ENCODE measurements around the gene EIF4A3.

The EIF4A3 gene

GRCh38 chr17:80113033-80113484 lies 33.9 kb downstream of the EIF4A3 start:
- DNase-seq (ENCODE audit: low read depth in 3 of 3, low spot score in 1 of 3) = no peak

GRCh38 chr17:80112471-80113032 lies 34.4 kb downstream of the EIF4A3 start:
- DNase-seq (ENCODE audit: low read depth in 3 of 3, low spot score in 1 of 3) = no peak

GRCh38 chr17:80111702-80112470 lies 35.0 kb downstream of the EIF4A3 start:
- no peak for DNase-seq (ENCODE audit: low read depth in 3 of 3, low spot score in 1 of 3)

GRCh38 chr17:80110927-80111701 lies 35.8 kb downstream of the EIF4A3 start:
- DNase-seq (ENCODE audit: low read depth in 3 of 3, low spot score in 1 of 3) = no peak

- DNase-seq (ENCODE audit: low read depth in 3 of 3, low spot score in 1 of 3) = no peak
Observed at GRCh38 chr17:80110447-80110812, 36.5 kb downstream of the EIF4A3 start.

- DNase-seq (ENCODE audit: low read depth in 3 of 3, low spot score in 1 of 3) = no peak
Observed at GRCh38 chr17:80109713-80110446, 37.0 kb downstream of the EIF4A3 start.

GRCh38 chr17:80109066-80109660 lies 37.8 kb downstream of the EIF4A3 start:
- DNase-seq (ENCODE audit: low read depth in 3 of 3, low spot score in 1 of 3) = no peak

- no peak for DNase-seq (ENCODE audit: low read depth in 3 of 3, low spot score in 1 of 3)
Observed at GRCh38 chr17:80108036-80108971, 38.6 kb downstream of the EIF4A3 start.

GRCh38 chr17:80107231-80108021 lies 39.5 kb downstream of the EIF4A3 start:
- DNase-seq (ENCODE audit: low read depth in 3 of 3, low spot score in 1 of 3) = no peak

GRCh38 chr17:80106751-80107150 lies 40.2 kb downstream of the EIF4A3 start:
- DNase-seq (ENCODE audit: low read depth in 3 of 3, low spot score in 1 of 3) = no peak

- no peak for DNase-seq (ENCODE audit: low read depth in 3 of 3, low spot score in 1 of 3)
Observed at GRCh38 chr17:80106176-80106575, 40.8 kb downstream of the EIF4A3 start.

GRCh38 chr17:80105762-80106161 lies 41.2 kb downstream of the EIF4A3 start:
- DNase-seq (ENCODE audit: low read depth in 3 of 3, low spot score in 1 of 3) = no peak

- DNase-seq (ENCODE audit: low read depth in 3 of 3, low spot score in 1 of 3) = no peak
Observed at GRCh38 chr17:80104956-80105375, 42.0 kb downstream of the EIF4A3 start.

- DNase-seq (ENCODE audit: low read depth in 3 of 3, low spot score in 1 of 3) = no peak
Observed at GRCh38 chr17:80104321-80104955, 42.5 kb downstream of the EIF4A3 start.

GRCh38 chr17:80103449-80104085 lies 43.4 kb downstream of the EIF4A3 start:
- DNase-seq (ENCODE audit: low read depth in 3 of 3, low spot score in 1 of 3) = no peak

GRCh38 chr17:80102664-80103448 lies 44.1 kb downstream of the EIF4A3 start:
- DNase-seq (ENCODE audit: low read depth in 3 of 3, low spot score in 1 of 3) = no peak

- DNase-seq (ENCODE audit: low read depth in 3 of 3, low spot score in 1 of 3) = no peak
Observed at GRCh38 chr17:80101946-80102663, 44.8 kb downstream of the EIF4A3 start.

All from stimulated activated CD4-positive, alpha-beta T cell treated with anti-CD3 and anti-CD28 coated beads, TNF-alpha, amount 100 ng/mL, for 1 hour (primary cell).